A673 (cell line): ENCODE data around the gene MYPN.

ENCODE experiments used
- EZH2 ChIP-seq: fragments of 200-600 bp; sonication (generic); IDR thresholded peaks from 2 replicates; pipeline ENCODE4 v1.6.1; 2017; ENCODE audit warnings: borderline replicate concordance, low read depth, mild to moderate bottlenecking, mixed read lengths, antibody characterized with exemption, low read length; ENCODE audit not compliant: poor library complexity, severe bottlenecking
- TF ChIP-seq, protein P1 (sequence below): fragments of 300-800, 200-600 bp; sonication (generic); conservative IDR thresholded peaks from 2 replicates; pipeline ENCODE4 v1.5.1; 2017; ENCODE audit warnings: low read depth, mild to moderate bottlenecking, antibody characterized with exemption, low read length, moderate library complexity, mixed read lengths

DNA sequence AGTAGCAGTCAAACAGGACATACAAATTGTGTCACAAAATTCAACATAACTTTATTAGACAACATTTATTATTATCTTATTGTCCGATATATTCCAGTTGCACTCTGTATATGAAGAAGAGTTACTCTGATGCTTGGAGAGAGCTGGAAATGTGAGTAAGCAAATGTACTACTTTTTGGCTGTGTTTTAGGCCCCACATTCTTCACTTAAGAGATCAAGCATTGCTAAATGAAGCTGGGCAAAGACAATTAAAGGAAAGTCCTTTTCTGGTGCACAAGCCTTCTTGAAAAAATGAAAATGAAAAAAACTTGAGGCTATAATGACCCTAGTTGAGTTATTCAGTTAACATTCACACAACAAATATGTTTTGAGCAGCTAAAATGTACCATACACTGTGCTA, 26.1 kb downstream of the MYPN start:
- TF ChIP-seq, protein P1, sequence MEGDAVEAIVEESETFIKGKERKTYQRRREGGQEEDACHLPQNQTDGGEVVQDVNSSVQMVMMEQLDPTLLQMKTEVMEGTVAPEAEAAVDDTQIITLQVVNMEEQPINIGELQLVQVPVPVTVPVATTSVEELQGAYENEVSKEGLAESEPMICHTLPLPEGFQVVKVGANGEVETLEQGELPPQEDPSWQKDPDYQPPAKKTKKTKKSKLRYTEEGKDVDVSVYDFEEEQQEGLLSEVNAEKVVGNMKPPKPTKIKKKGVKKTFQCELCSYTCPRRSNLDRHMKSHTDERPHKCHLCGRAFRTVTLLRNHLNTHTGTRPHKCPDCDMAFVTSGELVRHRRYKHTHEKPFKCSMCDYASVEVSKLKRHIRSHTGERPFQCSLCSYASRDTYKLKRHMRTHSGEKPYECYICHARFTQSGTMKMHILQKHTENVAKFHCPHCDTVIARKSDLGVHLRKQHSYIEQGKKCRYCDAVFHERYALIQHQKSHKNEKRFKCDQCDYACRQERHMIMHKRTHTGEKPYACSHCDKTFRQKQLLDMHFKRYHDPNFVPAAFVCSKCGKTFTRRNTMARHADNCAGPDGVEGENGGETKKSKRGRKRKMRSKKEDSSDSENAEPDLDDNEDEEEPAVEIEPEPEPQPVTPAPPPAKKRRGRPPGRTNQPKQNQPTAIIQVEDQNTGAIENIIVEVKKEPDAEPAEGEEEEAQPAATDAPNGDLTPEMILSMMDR: no peak
- TF ChIP-seq EZH2: no peak
